KOPT-K1 (cell line): ENCODE results near the gene PCSK7.

Experiments
- H3K27ac ChIP-seq: fragments of 200-600 bp; sonication (generic); 2 replicates; pipeline ENCODE4 v1.5.1; 2016; ENCODE audit warnings: antibody characterized with exemption, mild to moderate bottlenecking, low read depth, low read length; ENCODE audit not compliant: poor library complexity, severe bottlenecking
- H3K36me3 ChIP-seq: fragments of 200-600 bp; sonication (generic); 2 replicates; pipeline ENCODE4 v1.5.1; 2017; ENCODE audit warnings: antibody characterized with exemption, mild to moderate bottlenecking, low read length, moderate library complexity; ENCODE audit not compliant: insufficient read depth
- H3K9me3 ChIP-seq: fragments of 200-600 bp; sonication (generic); 2 replicates; pipeline ENCODE4 v1.5.1; 2017; ENCODE audit warnings: antibody characterized with exemption, low read length, mild to moderate bottlenecking; ENCODE audit not compliant: insufficient read depth, poor library complexity, severe bottlenecking

Gene PCSK7

DNA sequence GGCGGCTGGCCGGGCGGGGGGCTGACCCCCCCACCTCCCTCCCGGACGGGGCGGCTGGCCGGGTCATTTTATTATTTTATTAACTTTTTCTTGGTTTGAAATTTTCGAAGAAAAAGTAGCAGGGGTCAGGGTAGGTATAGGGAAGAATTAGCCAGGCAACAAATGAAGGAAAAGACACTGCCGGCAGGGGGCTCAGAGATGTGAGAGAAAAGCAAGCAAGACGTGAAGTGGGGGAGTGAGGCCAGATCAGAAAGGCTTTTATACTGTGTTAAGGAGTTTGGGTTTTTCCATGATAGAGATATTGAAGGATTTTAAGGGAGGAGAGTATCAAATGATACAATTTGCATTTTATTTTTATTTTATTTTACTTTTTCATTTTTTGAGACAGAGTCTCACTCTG lies 19.6 kb upstream of the PCSK7 start:
- H3K36me3 ChIP-seq = peaks cover 67% of the 10 kb centered on the region
- H3K9me3 ChIP-seq = no peaks in the 10 kb centered on the region
- H3K27ac ChIP-seq = no peak overlapping the region

DNA sequence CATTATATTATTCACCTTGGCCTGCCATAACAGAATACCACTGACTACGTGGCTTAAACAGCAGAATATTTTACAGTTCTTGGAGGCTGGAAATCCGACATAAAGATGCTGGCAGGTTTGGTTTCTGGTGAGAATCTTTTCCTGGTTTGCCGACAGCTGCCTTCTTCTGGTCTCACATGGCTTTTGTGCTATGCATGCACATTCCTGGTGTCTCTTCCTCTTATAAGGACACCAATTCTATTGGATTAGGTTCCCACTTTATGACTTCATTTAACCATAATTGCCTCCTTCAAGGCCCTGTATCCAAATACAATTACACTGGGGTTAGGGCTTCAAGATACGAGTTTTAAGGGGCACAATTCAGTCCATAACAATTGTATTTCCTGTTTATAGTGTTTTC lies 17.7 kb upstream of the PCSK7 start:
- peaks cover 73% of the 10 kb centered on the region for H3K36me3 ChIP-seq
- no peak overlapping the region for H3K27ac ChIP-seq
- H3K9me3 ChIP-seq = no peaks in the 10 kb centered on the region

DNA sequence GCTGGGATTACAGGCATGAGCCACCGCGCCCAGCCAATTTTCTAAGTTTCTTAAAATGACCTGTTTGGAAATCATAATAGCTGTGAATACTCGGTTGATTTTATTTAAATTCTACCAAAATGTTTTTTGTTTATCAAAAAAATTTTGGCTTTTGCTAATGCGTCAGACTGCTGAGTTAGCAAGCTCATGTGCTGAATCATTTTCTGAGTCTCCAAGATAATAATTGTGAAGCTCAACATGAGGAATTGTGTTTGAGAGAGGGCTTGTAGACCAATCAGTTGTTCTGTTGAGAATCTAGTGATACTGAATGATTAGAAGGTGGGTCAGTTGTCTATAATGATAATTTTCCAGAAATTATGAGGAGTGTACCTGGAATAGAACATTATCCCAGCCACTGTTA lies 16.5 kb upstream of the PCSK7 start:
- H3K9me3 ChIP-seq = no peaks in the 10 kb centered on the region
- H3K27ac ChIP-seq = no peak overlapping the region
- peaks cover 71% of the 10 kb centered on the region for H3K36me3 ChIP-seq

DNA sequence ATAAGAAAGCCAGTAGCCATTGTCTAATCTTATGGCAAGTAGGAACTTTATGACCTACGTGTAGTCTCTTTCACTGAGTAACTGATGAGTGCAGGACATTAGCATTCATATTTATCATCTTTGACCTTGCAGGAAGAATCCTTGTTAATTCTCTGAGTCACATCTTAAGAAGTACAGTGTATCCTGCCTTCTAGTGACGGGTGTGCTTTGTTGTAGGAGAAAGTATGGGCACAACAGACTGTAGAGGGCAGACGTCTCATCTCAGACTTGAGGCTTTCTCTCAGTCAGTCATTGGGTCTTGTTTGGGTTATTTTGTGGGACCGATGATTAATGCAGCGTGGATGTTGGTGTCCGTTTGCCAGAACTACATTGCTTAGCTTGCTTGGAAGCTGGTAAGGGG lies 7.4 kb upstream of the PCSK7 start:
- Histone ChIP-seq H3K36me3 (peaks cover 55% of the 10 kb centered on the region), H3K9me3 (no peaks in the 10 kb centered on the region), H3K27ac (no peak overlapping the region)

DNA sequence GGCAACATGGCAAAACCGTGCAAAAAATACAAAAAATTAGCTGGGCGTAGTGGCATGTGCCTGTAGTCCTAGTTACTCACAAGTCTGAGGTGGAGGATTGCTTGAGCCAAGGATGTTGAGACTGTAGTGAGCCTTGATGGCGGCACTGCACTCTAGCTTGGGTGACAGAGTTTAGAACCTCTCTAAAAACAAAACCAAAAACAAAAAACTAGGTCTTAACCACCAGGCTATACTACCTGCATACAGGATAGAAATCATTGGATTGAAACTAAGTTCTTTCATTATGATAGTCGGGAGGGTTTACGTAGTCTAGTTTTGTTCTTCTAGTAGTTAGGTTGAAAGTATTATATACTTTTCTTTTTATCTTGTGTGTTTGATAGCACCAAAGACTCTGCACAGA lies 6.3 kb upstream of the PCSK7 start:
- H3K36me3 ChIP-seq = peaks cover 48% of the 10 kb centered on the region
- no peak overlapping the region for H3K27ac ChIP-seq

DNA sequence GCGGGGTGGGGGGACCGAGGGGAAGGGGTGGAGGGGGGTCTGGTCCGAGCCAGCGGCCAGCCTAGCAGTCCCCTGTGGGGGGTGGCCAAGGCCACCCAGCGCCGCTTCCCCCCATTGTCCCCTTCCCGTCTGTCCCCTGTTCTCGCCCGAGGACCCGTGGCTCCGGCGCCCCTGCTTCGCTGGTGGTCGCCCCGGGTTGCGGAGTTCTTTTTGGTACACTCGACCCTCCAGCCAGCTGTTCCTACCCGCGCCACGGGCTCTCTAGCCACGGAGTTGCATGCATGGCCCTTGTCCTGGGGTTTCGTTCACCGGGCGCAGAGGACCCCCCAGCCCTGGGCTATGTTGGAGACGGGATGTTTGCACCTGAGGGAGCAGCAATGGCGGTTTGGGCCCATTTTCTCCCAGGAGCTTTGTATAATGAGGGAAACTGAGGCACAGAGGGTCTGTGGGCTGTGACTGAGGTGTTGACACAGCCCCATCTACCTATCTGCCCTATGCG lies 1.1 kb upstream of the PCSK7 start:
- H3K27ac ChIP-seq = peak overlapping the region; percentile 95

More for the DNA sequence above, 6.3 kb upstream of the PCSK7 start:
- no peaks in the 10 kb centered on the region for H3K9me3 ChIP-seq

DNA sequence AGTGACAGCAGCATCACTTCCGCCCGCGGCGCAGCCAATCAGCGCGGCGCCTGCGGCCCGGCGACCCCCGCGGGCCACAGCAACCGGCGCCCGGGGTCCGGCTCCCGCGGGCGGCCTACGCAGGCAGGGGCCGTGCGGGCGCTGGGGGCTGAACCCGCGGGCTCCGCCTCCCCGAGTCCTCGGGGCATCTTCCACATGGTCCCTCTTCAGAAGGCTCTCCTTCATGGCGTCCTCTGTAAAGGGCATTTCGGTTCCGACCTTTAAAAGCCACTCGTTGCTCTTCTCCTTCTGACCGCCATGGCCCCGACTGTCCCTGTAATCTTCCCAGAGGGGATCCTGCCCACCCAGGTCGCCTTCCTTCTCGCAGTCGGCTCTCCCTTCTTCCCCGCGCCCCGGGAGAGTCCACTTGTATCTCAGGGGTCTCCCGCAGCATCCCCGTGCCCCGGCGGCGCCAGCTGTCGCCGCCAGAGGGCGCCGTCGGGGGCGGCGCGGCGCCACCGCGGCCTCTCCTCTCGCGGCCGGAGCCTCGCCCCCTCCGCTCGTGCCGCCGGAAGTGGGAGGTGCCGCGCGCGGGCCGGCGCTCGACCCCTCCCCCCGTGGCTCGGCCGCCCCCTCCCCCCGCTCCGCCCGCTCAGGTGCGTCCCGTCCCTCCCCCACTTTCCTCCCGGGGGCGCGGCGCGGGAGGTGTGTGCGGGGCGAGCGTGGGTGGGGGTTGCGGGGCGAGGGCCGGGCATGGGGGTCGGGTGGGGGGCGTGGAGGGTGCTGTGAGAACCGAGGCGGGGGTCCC lies 412 bp upstream of the PCSK7 start, which contains the start of gene RNF214:
Gene RNF214 (plus strand): TSS at position 580 of the 787 bp plus-strand sequence. CDS start 1,602 bp downstream, outside the sequence.
- Histone ChIP-seq H3K27ac (peak within 1 kb of the TSS; percentile 95), H3K9me3 (no peaks in the 10 kb centered on the region), H3K36me3 (peaks cover 34% of the 10 kb centered on the region)

More for the DNA sequence above, 1.1 kb upstream of the PCSK7 start:
- Histone ChIP-seq H3K36me3 (peaks cover 27% of the 10 kb centered on the region), H3K9me3 (no peaks in the 10 kb centered on the region)

DNA sequence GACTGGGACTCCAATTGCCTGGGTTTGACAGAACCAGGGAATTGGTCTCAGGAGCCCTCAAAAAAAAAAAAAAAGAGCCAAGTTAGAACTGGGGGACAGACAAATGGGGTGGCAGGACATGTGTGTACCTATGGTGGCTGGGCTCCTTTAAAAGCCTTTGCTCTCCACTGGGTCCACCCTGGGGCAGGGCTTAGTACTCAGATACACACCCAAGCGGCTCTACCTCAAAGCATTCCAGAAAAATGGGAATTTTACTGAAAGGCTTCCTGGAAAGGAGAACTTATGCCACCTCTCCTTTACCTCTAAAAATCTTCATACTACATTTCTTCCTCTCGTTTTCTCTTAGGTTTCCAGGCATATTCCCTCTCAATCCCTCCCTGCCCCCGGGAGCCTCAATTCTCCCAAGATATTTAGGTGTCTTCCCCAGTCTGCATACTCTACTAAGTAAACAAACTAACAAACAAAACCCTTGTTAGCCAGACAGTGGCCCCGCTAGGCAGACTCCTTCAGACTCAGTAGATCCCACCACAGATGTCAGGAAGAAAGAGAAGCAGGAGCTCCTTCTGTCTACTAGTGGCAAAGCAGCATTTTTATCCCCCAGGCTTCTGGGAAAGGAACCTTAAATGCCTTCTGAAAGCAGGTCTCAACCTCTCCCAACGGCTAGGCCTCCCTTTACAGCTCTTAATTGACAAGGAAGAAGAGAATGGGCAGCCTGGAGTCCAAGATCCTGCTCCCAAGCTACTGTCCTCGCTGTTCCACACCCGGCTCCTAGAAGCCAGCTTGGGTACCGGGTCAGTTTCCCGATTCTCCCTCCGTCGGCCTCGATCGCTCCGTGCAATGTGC lies 653 bp downstream of the PCSK7 start:
- peak overlapping the region; percentile 95 for H3K27ac ChIP-seq
- H3K9me3 ChIP-seq = no peaks in the 10 kb centered on the region

DNA sequence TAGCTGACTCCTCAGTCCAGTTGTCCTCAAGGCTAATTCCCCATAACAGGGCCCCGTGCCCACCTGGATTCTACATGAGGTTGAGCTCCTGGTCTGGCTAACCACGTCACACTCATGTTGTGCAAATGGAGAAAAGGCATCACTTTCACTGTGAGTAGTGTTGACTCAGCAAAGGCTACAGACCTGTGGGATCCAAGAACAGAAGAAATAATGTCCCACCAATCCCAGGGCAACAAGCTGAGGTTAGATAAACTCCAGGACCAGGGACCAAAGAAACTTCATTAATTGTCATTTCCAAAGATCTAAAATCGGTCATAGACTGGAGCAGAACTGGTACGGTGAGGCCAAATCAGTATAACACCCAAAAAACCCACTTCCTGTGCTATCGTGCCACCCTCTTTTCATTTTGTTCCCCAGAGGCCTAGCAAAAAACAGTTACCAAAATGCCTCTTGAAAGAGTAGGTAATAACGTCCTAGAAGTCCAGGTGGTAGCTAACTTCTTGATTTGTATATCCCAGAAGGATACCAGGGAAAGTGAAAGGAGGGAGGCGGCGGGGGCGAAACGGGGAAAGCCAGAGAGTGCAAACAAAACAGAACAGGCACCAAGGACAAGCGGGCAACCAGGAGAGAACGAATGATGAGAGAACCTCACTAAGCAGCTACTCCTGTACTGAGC lies 1.4 kb downstream of the PCSK7 start:
- Histone ChIP-seq H3K36me3 (peaks cover 47% of the 10 kb centered on the region), H3K27ac (peak overlapping the region; percentile 95)

More for the DNA sequence above, 653 bp downstream of the PCSK7 start:
- peaks cover 39% of the 10 kb centered on the region for H3K36me3 ChIP-seq

DNA sequence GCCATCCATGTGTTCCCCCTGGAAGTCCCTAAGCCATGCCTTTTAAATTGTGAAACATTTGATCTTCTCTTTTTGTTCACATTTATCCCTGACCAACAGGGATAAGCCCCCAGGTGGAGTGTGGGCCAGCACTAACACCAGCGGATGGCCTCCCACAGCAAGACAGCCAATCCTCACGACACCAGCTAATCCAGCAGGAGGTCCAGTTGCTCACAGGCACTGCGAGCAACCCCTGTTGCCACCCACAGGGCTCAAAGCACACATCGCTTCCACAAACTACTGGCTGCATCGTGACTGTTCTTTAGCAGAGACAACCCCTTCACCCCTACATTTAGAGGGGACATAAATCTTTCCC lies 2.0 kb downstream of the PCSK7 start:
- H3K36me3 ChIP-seq = peaks cover 52% of the 10 kb centered on the region
- no peaks in the 10 kb centered on the region for H3K9me3 ChIP-seq
- peak overlapping the region; percentile 95 for H3K27ac ChIP-seq

More for the DNA sequence above, 1.4 kb downstream of the PCSK7 start:
- H3K9me3 ChIP-seq = no peaks in the 10 kb centered on the region

DNA sequence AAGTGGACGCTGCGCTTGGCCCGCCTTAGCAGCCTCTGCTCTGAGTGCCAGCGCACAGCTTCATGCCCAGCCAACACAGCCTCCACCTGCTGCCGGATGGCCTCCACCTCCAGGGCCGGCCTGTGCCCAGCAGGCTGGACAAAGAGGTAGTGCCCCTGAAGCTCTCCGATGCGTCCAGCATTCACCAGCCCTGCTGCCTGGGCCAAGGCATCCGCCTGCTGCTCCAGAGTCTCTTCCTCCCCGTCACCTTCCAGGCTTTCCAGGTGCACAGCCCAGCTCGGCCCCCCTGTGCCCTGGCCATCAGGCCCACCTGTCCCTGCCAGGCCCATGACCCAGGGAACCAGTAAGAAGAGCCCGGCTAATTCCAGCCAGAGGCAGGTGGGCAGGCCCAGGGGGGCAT lies 2.5 kb downstream of the PCSK7 start:
- Histone ChIP-seq H3K36me3 (peaks cover 57% of the 10 kb centered on the region), H3K27ac (peak overlapping the region; percentile 95), H3K9me3 (no peaks in the 10 kb centered on the region)

DNA sequence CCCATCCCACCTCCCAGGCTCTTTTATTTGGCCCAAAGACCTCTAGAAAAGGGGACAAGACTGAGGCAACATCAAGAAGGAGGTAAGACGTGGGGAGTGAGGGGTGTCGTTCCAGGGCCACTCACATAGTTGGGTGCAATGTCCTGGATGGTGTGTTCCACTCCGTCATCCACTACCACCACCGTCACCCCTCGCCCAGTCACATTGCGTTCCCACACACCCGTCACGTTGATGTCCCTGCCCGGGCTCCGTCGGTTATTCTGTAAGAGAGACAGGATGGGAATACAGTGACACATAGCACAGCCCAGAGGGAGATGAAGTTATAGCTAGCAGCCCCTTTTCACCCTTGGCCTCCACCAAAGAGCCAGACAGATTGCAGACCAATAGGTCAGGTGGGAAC lies 3.8 kb downstream of the PCSK7 start:
- Histone ChIP-seq H3K36me3 (peaks cover 70% of the 10 kb centered on the region), H3K9me3 (no peaks in the 10 kb centered on the region), H3K27ac (no peak overlapping the region)

DNA sequence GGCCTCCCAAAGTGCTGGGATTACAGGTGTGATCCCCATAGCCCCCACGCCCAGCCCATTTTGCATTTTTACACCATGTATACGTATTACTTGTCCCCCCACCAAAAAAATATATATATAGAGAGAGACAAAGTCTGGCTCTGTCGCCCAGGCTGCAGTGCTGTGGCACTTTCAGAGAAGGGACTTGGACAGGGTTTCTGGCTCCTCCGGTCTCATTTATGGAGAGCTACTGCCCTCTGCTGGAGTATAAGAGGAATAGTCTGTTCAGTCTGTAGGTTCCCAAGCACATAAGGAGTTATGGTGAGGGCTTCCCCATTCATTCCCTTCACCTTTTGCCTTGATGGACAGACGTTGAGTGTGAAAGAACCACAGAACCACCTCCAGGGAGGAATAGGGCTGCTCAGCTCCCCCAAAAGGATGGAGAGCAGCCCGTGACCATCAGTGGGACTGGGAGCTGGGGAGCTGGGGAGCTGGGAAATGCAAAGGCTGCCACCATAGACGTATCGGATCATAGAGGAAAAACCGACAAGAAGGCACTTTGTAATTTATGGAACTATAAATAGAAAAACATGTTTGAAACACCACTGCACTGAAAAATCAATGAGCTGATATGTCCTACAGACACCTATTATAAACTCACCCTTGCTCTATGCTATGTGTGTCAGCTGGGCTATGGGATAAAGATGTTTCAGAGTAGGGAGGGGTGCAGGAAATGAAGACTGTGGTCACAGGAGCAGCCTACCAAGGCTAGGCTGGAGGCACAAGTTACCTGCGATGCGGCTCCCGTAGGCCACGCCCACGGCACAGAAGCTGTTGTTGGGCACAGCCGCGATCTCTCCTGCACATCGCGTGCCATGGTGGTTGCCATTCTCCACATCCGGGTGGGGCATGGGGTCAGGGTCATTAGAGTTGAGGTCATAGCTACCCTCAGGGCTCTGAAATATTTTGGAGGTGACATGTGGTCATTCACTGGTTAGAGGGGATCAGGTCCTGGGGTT lies 5.2 kb downstream of the PCSK7 start:
- Histone ChIP-seq H3K9me3 (no peaks in the 10 kb centered on the region), H3K27ac (no peak overlapping the region), H3K36me3 (peaks cover 84% of the 10 kb centered on the region)
